Measurements from ENCODE around the gene STRADB. TPM values are rescaled to one million over a fixed set of nuclear protein-coding genes. Genes with fewer than 3 reads are reported as not detected.
"Not testable (repeated sequence)": the region's sequence is repeated elsewhere in the genome, so short reads cannot be mapped to it uniquely, and the experiment has no call there.

STRADB gene
- polyA plus RNA-seq, 3 donors, result 12.7 to 41.1 (median 28.0) TPM

- no peak overlapping the region for H3K27ac ChIP-seq (ENCODE audit: low read depth, low read length)
- WGBS, 3 donors, result 91 to 99% (median 94%) methylated on average over 9 of the region's 9 CpGs
These were observed 25.6 kb upstream of the STRADB start for GRCh38 chr2:201425952-201426351.

GRCh38 chr2:201428366-201428765 lies 23.2 kb upstream of the STRADB start:
- H3K27ac ChIP-seq (ENCODE audit: low read depth, low read length), result not testable (repeated sequence)

- WGBS, 3 donors, result 88 to 96% (median 89%) methylated on average over 6 of the region's 6 CpGs
These were observed 21.7 kb upstream of the STRADB start for GRCh38 chr2:201429835-201430234.

GRCh38 chr2:201430322-201430721 lies 21.2 kb upstream of the STRADB start:
- H3K27ac ChIP-seq (ENCODE audit: low read depth, low read length), result not testable (repeated sequence)
- WGBS, 3 donors, result 94 to 99% (median 96%) methylated on average over 12 of the region's 12 CpGs

More at GRCh38 chr2:201429835-201430234, 21.7 kb upstream of the STRADB start:
- H3K27ac ChIP-seq (ENCODE audit: low read depth, low read length), result not testable (repeated sequence)

- WGBS, 3 donors, result 79 to 95% (median 79%) methylated on average over 4 to 5 of the region's 5 CpGs
- H3K27ac ChIP-seq (ENCODE audit: low read depth, low read length), result no peak overlapping the region
These were observed 20.7 kb upstream of the STRADB start for GRCh38 chr2:201430839-201431238.

- no peak overlapping the region for H3K27ac ChIP-seq (ENCODE audit: low read depth, low read length)
- WGBS, 3 donors, result 26 to 60% (median 35%) methylated on average over 4 of the region's 4 CpGs
These were observed 19.4 kb upstream of the STRADB start for GRCh38 chr2:201432038-201432620.

GRCh38 chr2:201432621-201433393 lies 18.7 kb upstream of the STRADB start:
- no peak overlapping the region for H3K27ac ChIP-seq (ENCODE audit: low read depth, low read length)
- 31 to 36% (median 34%) methylated on average over 5 of the region's 5 CpGs for WGBS, 3 donors

GRCh38 chr2:201433394-201433995 lies 18.0 kb upstream of the STRADB start:
- H3K27ac ChIP-seq (ENCODE audit: low read depth, low read length), result no peak overlapping the region
- 43 to 53% (median 49%) methylated on average over 11 of the region's 11 CpGs for WGBS, 3 donors

GRCh38 chr2:201436141-201436540 lies 15.4 kb upstream of the STRADB start:
- 97 to 100% (median 99%) methylated on average over 2 of the region's 2 CpGs for WGBS, 3 donors

GRCh38 chr2:201439336-201439922 lies 12.1 kb upstream of the STRADB start:
- not testable (repeated sequence) for H3K27ac ChIP-seq (ENCODE audit: low read depth, low read length)
- WGBS, 3 donors, result 93 to 95% (median 94%) methylated on average over 1 of the region's 3 CpGs

More at GRCh38 chr2:201436141-201436540, 15.4 kb upstream of the STRADB start:
- no peak overlapping the region for H3K27ac ChIP-seq (ENCODE audit: low read depth, low read length)

GRCh38 chr2:201440182-201440581 lies 11.4 kb upstream of the STRADB start:
- 26 to 81% (median 44%) methylated on average over 1 of the region's 1 CpG for WGBS, 3 donors

GRCh38 chr2:201441409-201441808 lies 10.1 kb upstream of the STRADB start:
- H3K27ac ChIP-seq (ENCODE audit: low read depth, low read length), result no peak overlapping the region
- 81 to 86% (median 83%) methylated on average over 7 of the region's 7 CpGs for WGBS, 3 donors

More at GRCh38 chr2:201440182-201440581, 11.4 kb upstream of the STRADB start:
- no peak overlapping the region for H3K27ac ChIP-seq (ENCODE audit: low read depth, low read length)

- WGBS, 3 donors, result 33 to 86% (median 82%) methylated on average over 3 of the region's 3 CpGs
- H3K27ac ChIP-seq (ENCODE audit: low read depth, low read length), result no peak overlapping the region
These were observed 6.6 kb upstream of the STRADB start for GRCh38 chr2:201444746-201445465.

GRCh38 chr2:201447086-201447485 lies 4.5 kb upstream of the STRADB start:
- no peak overlapping the region for H3K27ac ChIP-seq (ENCODE audit: low read depth, low read length)
- whole genome bisulfite sequencing, 3 donors, result 90 to 98% (median 97%) methylated on average over 1 of the region's 1 CpG

- no peak overlapping the region for H3K27ac ChIP-seq (ENCODE audit: low read depth, low read length)
- 85 to 97% (median 90%) methylated on average over 1 of the region's 1 CpG for WGBS, 3 donors
These were observed 3.5 kb upstream of the STRADB start for GRCh38 chr2:201448061-201448460.

- WGBS, 3 donors, result 84 to 92% (median 89%) methylated on average over 4 of the region's 4 CpGs
- H3K27ac ChIP-seq (ENCODE audit: low read depth, low read length), result no peak overlapping the region
These were observed 2.8 kb upstream of the STRADB start for GRCh38 chr2:201448701-201449100.

- WGBS, 3 donors, result 0% methylated on average over 20 of the region's 20 CpGs
- no peak overlapping the region for H3K27ac ChIP-seq (ENCODE audit: low read depth, low read length)
These were observed 617 bp upstream of the STRADB start for GRCh38 chr2:201450954-201451291.

- H3K27ac ChIP-seq (ENCODE audit: low read depth, low read length), result no peak overlapping the region
- 9 to 11% (median 11%) methylated on average over 41 to 49 of the region's 49 CpGs for WGBS, 3 donors
These were observed 750 bp downstream of the STRADB start for GRCh38 chr2:201452058-201452921.

Measured in adipose tissue (tissue), 3 donors.